Transverse colon (tissue), 4 donors: Measurements from ENCODE around the gene MAML1. TPM values are rescaled to one million over a fixed set of nuclear protein-coding genes. Genes with fewer than 3 reads are reported as not detected.

Experiments
- DNase-seq: peaks from one replicate; pipeline ENCODE4 v3.0.0-alpha.2; 2019
- H3K27ac ChIP-seq, 4 donors: fragments of 200-600 bp; sonication (generic); 2 replicates each; pipeline ENCODE4 v1.5.1; 2016 to 2018; ENCODE audit warnings: inconsistent platforms in 4 of 4
- H3K27me3 ChIP-seq: fragments of 200-600 bp; sonication (generic); 2 replicates; pipeline ENCODE4 v1.5.1; 2017; ENCODE audit warnings: inconsistent platforms
- H3K36me3 ChIP-seq, 4 donors: fragments of 200-600 bp; sonication (generic); 2 replicates each; pipeline ENCODE4 v1.5.1; 2017 to 2019; ENCODE audit warnings: inconsistent platforms in 4 of 4
- H3K4me1 ChIP-seq, 4 donors: fragments of 200-600 bp; sonication (generic); 2 replicates each; pipeline ENCODE4 v1.5.1; 2017 to 2020; ENCODE audit warnings: inconsistent platforms in 4 of 4
- H3K4me3 ChIP-seq, 4 donors: fragments of 200-600 bp; sonication (generic); 1 replicate in 1 of 4; 2 replicates in 3 of 4; pipeline versions ENCODE4 v1.5.1 to v1.6.1; 2017 to 2019; ENCODE audit warnings: inconsistent platforms in 4 of 4
- H3K9me3 ChIP-seq, 2 donors: fragments of 200-600 bp; sonication (generic); 2 replicates each; pipeline ENCODE4 v1.5.1; 2017 to 2019; ENCODE audit warnings: inconsistent platforms in 2 of 2
- CTCF ChIP-seq, 5 experiments: fragments of 200-600 bp in 3 of 5; fragments of 450-650 bp in 2 of 5; sonication (generic) in 3 of 5; IDR thresholded peaks; 1 replicate in 2 of 5; 2 replicates in 3 of 5; pipeline ENCODE4 v1.5.1; 2016 to 2017; ENCODE audit warnings: antibody characterized with exemption in 5 of 5, inconsistent platforms in 3 of 5, mild to moderate bottlenecking in 2 of 5, moderate library complexity in 1 of 5
- EP300 ChIP-seq: sonication (generic); formaldehyde crosslinking; IDR thresholded peaks from one replicate; pipeline ENCODE4 v1.6.1; 2017; ENCODE audit warnings: antibody characterized with exemption, low read depth
- POLR2A ChIP-seq: fragments of 450-650 bp; IDR thresholded peaks from one replicate; pipeline ENCODE4 v1.6.1; 2016; ENCODE audit warnings: antibody characterized with exemption, mild to moderate bottlenecking, moderate library complexity
- POLR2AphosphoS5 ChIP-seq, 3 donors: sonication (generic); formaldehyde crosslinking; IDR thresholded peaks; one replicate each; pipeline ENCODE4 v1.6.1; 2016; ENCODE audit warnings: antibody characterized with exemption in 3 of 3
- WGBS, 2 donors: methylation state at CpG; one replicate each; pipeline ENCODE4 v1.1.5; 2018; ENCODE audit warnings: low coverage in 1 of 2; 5-methylcytosine and 5-hydroxymethylcytosine counted together
- in situ Hi-C, 4 donors: fragments of 200-750 bp; cut with MboI; loops; one replicate each; pipeline versions ENCODE4 v1.15.0 to v1.15.1; 2017; ENCODE audit warnings: low sequenced_read_pairs in 3 of 4, low pct_ligation_motif_present in 1 of 4, low pct_unique_long_range_greater_than_20kb in 1 of 4
- intact Hi-C: fragments of 100-400 bp; cut with DNase I; formaldehyde crosslinking; loops from one replicate; pipeline ENCODE4 v1.15.1; 2023; ENCODE audit warnings: low total_unique reads
- total RNA-seq, 4 donors: library from RNA; depleted of rRNA; stranded (reverse); fragments of >200 nt; gene quantifications; one replicate each; pipeline ENCODE4 v1.1.0, GENCODE V29; 2016

MAML1 gene
- total RNA-seq, 4 donors from 2014 or later = 22.8 to 28.7 (median 27.3) TPM

GRCh38 chr5:179767496-179768100 lies 35.0 kb downstream of the MAML1 start:
- WGBS, 2 donors = 87 to 90% methylated on average over 5 to 9 of the region's 9 CpGs
- H3K36me3 ChIP-seq = peaks cover 0 to 43% (median 23%) of the 10 kb centered on the region in 4 donors
- no peaks in the 10 kb centered on the region for H3K9me3 ChIP-seq
- intact Hi-C loops (no loop called here), in situ Hi-C loops (no loop called here)
- H3K4me1 ChIP-seq = peaks cover 14 to 34% (median 23%) of the 10 kb centered on the region in 4 donors
- no peak for DNase-seq
- no peak overlapping the region for H3K4me3 ChIP-seq
- H3K27ac ChIP-seq = no peak overlapping the region
- TF ChIP-seq POLR2A (no peak), POLR2AphosphoS5 (IDR thresholded peaks at IDR 0.05) (no peak), CTCF (IDR thresholded peaks at IDR 0.05) (no peak), EP300 (no peak)
- no peaks in the 10 kb centered on the region for H3K27me3 ChIP-seq

GRCh38 chr5:179768326-179769085 lies 35.9 kb downstream of the MAML1 start:
- H3K9me3 ChIP-seq = no peaks in the 10 kb centered on the region
- H3K27ac ChIP-seq = no peak overlapping the region
- no peak overlapping the region for H3K4me3 ChIP-seq
- DNase-seq = no peak
- TF ChIP-seq CTCF (IDR thresholded peaks at IDR 0.05) = no peak
- TF ChIP-seq POLR2AphosphoS5 (IDR thresholded peaks at IDR 0.05) = no peak
- no peak for TF ChIP-seq POLR2A
- no peak for TF ChIP-seq EP300
- 94 to 95% methylated on average over 13 to 18 of the region's 18 CpGs for WGBS, 2 donors
- intact Hi-C loops (no loop called here), in situ Hi-C loops (no loop called here)
- H3K4me1 ChIP-seq = peaks cover 7 to 25% (median 14%) of the 10 kb centered on the region in 4 donors
- H3K36me3 ChIP-seq = peaks cover 0 to 48% (median 26%) of the 10 kb centered on the region in 4 donors
- H3K27me3 ChIP-seq = no peaks in the 10 kb centered on the region

- no peak for DNase-seq
- 84 to 88% methylated on average over 5 to 6 of the region's 6 CpGs for WGBS, 2 donors
- H3K9me3 ChIP-seq = no peaks in the 10 kb centered on the region
- intact Hi-C loops (no loop called here), in situ Hi-C loops (no loop called here)
- no peak overlapping the region for H3K27ac ChIP-seq
- H3K27me3 ChIP-seq = no peaks in the 10 kb centered on the region
- H3K36me3 ChIP-seq = peaks cover 0 to 55% (median 29%) of the 10 kb centered on the region in 4 donors
- no peak for TF ChIP-seq CTCF (IDR thresholded peaks at IDR 0.05)
- TF ChIP-seq EP300 = no peak
- TF ChIP-seq POLR2A = no peak
- TF ChIP-seq POLR2AphosphoS5 (IDR thresholded peaks at IDR 0.05) = no peak
- peaks cover 0 to 18% (median 8%) of the 10 kb centered on the region in 4 donors for H3K4me1 ChIP-seq
- no peak overlapping the region for H3K4me3 ChIP-seq
These were observed 36.6 kb downstream of the MAML1 start for GRCh38 chr5:179769271-179769670.

- Histone ChIP-seq H3K9me3 (no peaks in the 10 kb centered on the region), H3K27ac (no peak overlapping the region), H3K27me3 (no peaks in the 10 kb centered on the region), H3K4me3 (no peak overlapping the region), H3K4me1 (peaks cover 0 to 17% (median 7%) of the 10 kb centered on the region in 4 donors), H3K36me3 (peaks cover 0 to 55% (median 30%) of the 10 kb centered on the region in 4 donors)
- in situ Hi-C loops = no loop called here
- 92 to 100% methylated on average over 1 to 5 of the region's 5 CpGs for WGBS, 2 donors
- intact Hi-C loops = no loop called here
- DNase-seq = no peak
- TF ChIP-seq POLR2A = no peak
- TF ChIP-seq CTCF (IDR thresholded peaks at IDR 0.05) = no peak
These were observed 37.2 kb downstream of the MAML1 start for GRCh38 chr5:179769796-179770195.
